Prostate gland (tissue), 2 donors: ENCODE data around the gene DNAI2. TPM values are rescaled to one million over a fixed set of nuclear protein-coding genes. Genes with fewer than 3 reads are reported as not detected.

Experiments used
- DNase-seq: peaks from one replicate; pipeline ENCODE4 v3.0.0-alpha.2; 2019; ENCODE audit warnings: low spot score
- H3K27ac ChIP-seq, 2 donors: fragments of 200-600 bp; sonication (generic); 2 replicates each; pipeline ENCODE4 v1.5.1; 2017 to 2019
- H3K27me3 ChIP-seq: fragments of 200-600 bp; sonication (generic); replicated peaks from 2 replicates; pipeline ENCODE4 v1.5.1; 2019; ENCODE audit not compliant: insufficient read depth
- H3K36me3 ChIP-seq, 2 donors: fragments of 200-600 bp; sonication (generic); 1 replicate in 1 of 2; 2 replicates in 1 of 2; pipeline versions ENCODE4 v1.5.1 to v1.8.1; 2017 to 2019
- H3K4me1 ChIP-seq: fragments of 200-600 bp; sonication (generic); replicated peaks from 2 replicates; pipeline ENCODE4 v1.5.1; 2019
- H3K4me3 ChIP-seq, 2 donors: fragments of 200-600 bp; sonication (generic); 2 replicates each; pipeline ENCODE4 v1.5.1; 2017 to 2019
- H3K9me3 ChIP-seq: fragments of 200-600 bp; sonication (generic); 2 replicates; pipeline ENCODE4 v1.5.1; 2017
- CTCF ChIP-seq, 4 experiments: fragments of 200-600 bp in 2 of 4; fragments of 450-650 bp in 2 of 4; sonication (generic) in 2 of 4; IDR thresholded peaks; 1 replicate in 3 of 4; 2 replicates in 1 of 4; pipeline ENCODE4 v1.5.1; 2016 to 2019; ENCODE audit warnings: antibody characterized with exemption in 4 of 4, mild to moderate bottlenecking in 2 of 4, moderate library complexity in 2 of 4
- POLR2A ChIP-seq: fragments of 450-650 bp; IDR thresholded peaks from one replicate; pipeline ENCODE4 v1.6.1; 2016; ENCODE audit warnings: antibody characterized with exemption, mild to moderate bottlenecking
- POLR2AphosphoS5 ChIP-seq: sonication (generic); formaldehyde crosslinking; IDR thresholded peaks from one replicate; pipeline ENCODE4 v1.6.1; 2017; ENCODE audit warnings: antibody characterized with exemption
- WGBS: methylation state at CpG from one replicate; pipeline ENCODE4 v1.1.5; 2018; 5-methylcytosine and 5-hydroxymethylcytosine counted together
- intact Hi-C: fragments of 100-400 bp; cut with DNase I; formaldehyde crosslinking; loops from one replicate; pipeline ENCODE4 v1.14.2; 2022
- total RNA-seq, 2 donors: library from RNA; depleted of rRNA; stranded (reverse); fragments of >200 nt; gene quantifications; one replicate each; pipeline ENCODE4 v1.1.0, GENCODE V29; 2016

The DNAI2 gene
- total RNA-seq, 2 donors from 2014 or later: 4.3 TPM; not detected in 1

GRCh38 chr17:74234486-74234885, 39.5 kb upstream of the DNAI2 start:
- H3K4me3 ChIP-seq: no peak overlapping the region
- intact Hi-C loops: no loop called here
- no peaks in the 10 kb centered on the region for H3K9me3 ChIP-seq
- no peaks in the 10 kb centered on the region for H3K36me3 ChIP-seq
- DNase-seq: no peak
- WGBS: 100% methylated on average over 1 of the region's 1 CpG
- H3K27ac ChIP-seq: no peak overlapping the region
- H3K27me3 ChIP-seq: no peaks in the 10 kb centered on the region
- no peaks in the 10 kb centered on the region for H3K4me1 ChIP-seq
- no peak for TF ChIP-seq CTCF (IDR thresholded peaks at IDR 0.05)
- TF ChIP-seq POLR2AphosphoS5: no peak
- TF ChIP-seq POLR2A: no peak

GRCh38 chr17:74235040-74235581, 38.9 kb upstream of the DNAI2 start:
- peak overlapping the region in 1 of 2 donors; percentile 18 for H3K27ac ChIP-seq

GRCh38 chr17:74235911-74236371, 38.1 kb upstream of the DNAI2 start:
- H3K27me3 ChIP-seq: no peaks in the 10 kb centered on the region
- H3K9me3 ChIP-seq: no peaks in the 10 kb centered on the region
- no peak overlapping the region for H3K4me3 ChIP-seq
- 63% methylated on average over 8 of the region's 8 CpGs for WGBS
- intact Hi-C loops: no loop called here
- TF ChIP-seq CTCF (IDR thresholded peaks at IDR 0.05) (no peak), POLR2AphosphoS5 (no peak), POLR2A (no peak)
- DNase-seq: no peak
- no peak overlapping the region for H3K27ac ChIP-seq
- H3K36me3 ChIP-seq: no peaks in the 10 kb centered on the region
- H3K4me1 ChIP-seq: no peaks in the 10 kb centered on the region

More at GRCh38 chr17:74235040-74235581, 38.9 kb upstream of the DNAI2 start:
- H3K27me3 ChIP-seq: no peaks in the 10 kb centered on the region
- no peaks in the 10 kb centered on the region for H3K9me3 ChIP-seq
- intact Hi-C loops: no loop called here
- TF ChIP-seq CTCF (IDR thresholded peaks at IDR 0.05) (no peak), POLR2AphosphoS5 (no peak), POLR2A (no peak)
- 30% methylated on average over 19 of the region's 19 CpGs for WGBS
- DNase-seq: no peak
- no peak overlapping the region for H3K4me3 ChIP-seq
- H3K4me1 ChIP-seq: no peaks in the 10 kb centered on the region
- H3K36me3 ChIP-seq: no peaks in the 10 kb centered on the region

GRCh38 chr17:74237321-74237720, 36.7 kb upstream of the DNAI2 start:
- no peak for DNase-seq
- H3K9me3 ChIP-seq: no peaks in the 10 kb centered on the region
- no peaks in the 10 kb centered on the region for H3K36me3 ChIP-seq
- no peak overlapping the region for H3K4me3 ChIP-seq
- whole genome bisulfite sequencing: 86% methylated on average over 12 of the region's 12 CpGs
- TF ChIP-seq CTCF (IDR thresholded peaks at IDR 0.05): no peak
- no peak for TF ChIP-seq POLR2AphosphoS5
- no peak for TF ChIP-seq POLR2A
- intact Hi-C loops: no loop called here
- H3K27me3 ChIP-seq: no peaks in the 10 kb centered on the region
- no peaks in the 10 kb centered on the region for H3K4me1 ChIP-seq
- no peak overlapping the region for H3K27ac ChIP-seq

- no peaks in the 10 kb centered on the region for H3K4me1 ChIP-seq
- no peak overlapping the region for H3K4me3 ChIP-seq
- H3K36me3 ChIP-seq: no peaks in the 10 kb centered on the region
- no peak for DNase-seq
- no peak overlapping the region for H3K27ac ChIP-seq
- 50% methylated on average over 6 of the region's 10 CpGs for WGBS
- no peaks in the 10 kb centered on the region for H3K9me3 ChIP-seq
- TF ChIP-seq POLR2A (no peak), POLR2AphosphoS5 (no peak), CTCF (IDR thresholded peaks at IDR 0.05) (no peak)
- intact Hi-C loops: no loop called here
- no peaks in the 10 kb centered on the region for H3K27me3 ChIP-seq
These were observed 34.9 kb upstream of the DNAI2 start for GRCh38 chr17:74239172-74239571.
